NCI-H82 (cell line): ENCODE results near the gene DRG1.
A peak's percentile ranks its signal among the peaks of the same experiment; 100 is the strongest.
"Not testable (repeated sequence)": the region's sequence is repeated elsewhere in the genome, so short reads cannot be mapped to it uniquely, and the experiment has no call there.

Experiments
- DNase-seq: peaks from one replicate; lab custom pipeline; 2025; lab: John Stamatoyannopoulos, UW

DRG1 gene

GRCh38 chr22:31442768-31443489 lies 43.5 kb downstream of the DRG1 start:
- DNase-seq: peak; percentile 66

- DNase-seq: no peak
These were observed 44.1 kb downstream of the DRG1 start for GRCh38 chr22:31443516-31443915.

GRCh38 chr22:31445642-31446041 lies 46.2 kb downstream of the DRG1 start:
- DNase-seq: no peak

GRCh38 chr22:31446208-31446607 lies 46.8 kb downstream of the DRG1 start:
- no peak for DNase-seq

GRCh38 chr22:31446767-31447166 lies 47.4 kb downstream of the DRG1 start:
- no peak for DNase-seq

- DNase-seq: no peak
These were observed 47.9 kb downstream of the DRG1 start for GRCh38 chr22:31447337-31447736.

- no peak for DNase-seq
These were observed 49.0 kb downstream of the DRG1 start for GRCh38 chr22:31448382-31448781.

- no peak for DNase-seq
These were observed 50.1 kb downstream of the DRG1 start for GRCh38 chr22:31449506-31449905.

GRCh38 chr22:31451709-31452571 lies 52.5 kb downstream of the DRG1 start:
- DNase-seq: peak; percentile 42

- no peak for DNase-seq
These were observed 62.3 kb downstream of the DRG1 start for GRCh38 chr22:31461699-31462098.

- no peak for DNase-seq
These were observed 65.9 kb downstream of the DRG1 start for GRCh38 chr22:31465307-31465706.

GRCh38 chr22:31474743-31475142 lies 75.3 kb downstream of the DRG1 start:
- DNase-seq: no peak

GRCh38 chr22:31475800-31476199 lies 76.4 kb downstream of the DRG1 start:
- DNase-seq: no peak

- DNase-seq: no peak
These were observed 77.9 kb downstream of the DRG1 start for GRCh38 chr22:31477329-31477728.

- DNase-seq: no peak
These were observed 81.7 kb downstream of the DRG1 start for GRCh38 chr22:31481129-31481528.

GRCh38 chr22:31482470-31482869 lies 83.1 kb downstream of the DRG1 start:
- DNase-seq: not testable (repeated sequence)
